H1 (cell line): ENCODE data around the gene FHIP2A. TPM values are rescaled to one million over a fixed set of nuclear protein-coding genes. Genes with fewer than 3 reads are reported as not detected.

Source experiments
- CTCF ChIA-PET: fragments of 300-600 bp; sonication (Branson Sonifier 250); formaldehyde crosslinking; loops from one replicate; lab custom pipeline; 2021; ENCODE audit not compliant: partially characterized antibody; lab: Charles Lee
- POLR2A ChIA-PET: fragments of 300-600 bp; sonication (Branson Sonifier 250); formaldehyde crosslinking; loops from one replicate; lab custom pipeline; 2021; ENCODE audit warnings: inconsistent platforms; ENCODE audit not compliant: partially characterized antibody; lab: Charles Lee
- DNase-seq, 2 experiments: peaks; one replicate each; pipeline versions ENCODE4 v3.0.0 to v3.0.0-alpha.2; 2010 to 2022; ENCODE audit warnings: low spot score in 2 of 2, low read depth in 1 of 2, mixed read lengths in 1 of 2
- FAIRE-seq: peaks from 2 replicates; lab custom pipeline; 2011; peaks lifted over from hg19 to GRCh38; lab: Jason Lieb, UNC
- H2AFZ ChIP-seq: 2 replicates; pipeline ENCODE4 v1.8.1; 2012; ENCODE audit warnings: low read length, inconsistent platforms
- H2AK5ac ChIP-seq: 2 replicates; pipeline ENCODE4 v1.6.1; 2013; ENCODE audit warnings: low read depth, low read length
- H2BK120ac ChIP-seq: replicated peaks from 2 replicates; pipeline ENCODE3; 2013; ENCODE audit warnings: low read depth, low read length, inconsistent platforms
- H2BK12ac ChIP-seq: 2 replicates; pipeline ENCODE4 v1.6.1; 2013; ENCODE audit warnings: low read depth, low read length
- H2BK15ac ChIP-seq: 2 replicates; pipeline ENCODE4 v1.6.1; 2013; ENCODE audit warnings: low read length
- H2BK20ac ChIP-seq: 2 replicates; pipeline ENCODE4 v1.6.1; 2013; ENCODE audit warnings: low read length
- H2BK5ac ChIP-seq: 2 replicates; pipeline ENCODE4 v1.6.1; 2013; ENCODE audit warnings: low read depth, low read length
- H3K14ac ChIP-seq: 2 replicates; pipeline ENCODE4 v1.6.1; 2013; ENCODE audit warnings: inconsistent platforms; ENCODE audit not compliant: insufficient read length
- H3K18ac ChIP-seq: 2 replicates; pipeline ENCODE4 v1.6.1; 2013; ENCODE audit warnings: low read length; ENCODE audit errors: extremely low read depth
- H3K23ac ChIP-seq: 2 replicates; pipeline ENCODE4 v1.6.1; 2013; ENCODE audit warnings: inconsistent platforms; ENCODE audit not compliant: insufficient read length
- H3K23me2 ChIP-seq: 2 replicates; pipeline ENCODE4 v1.6.1; 2013; ENCODE audit warnings: low read depth, low read length
- H3K27ac ChIP-seq: 2 replicates; pipeline ENCODE4 v1.6.1; 2011; ENCODE audit warnings: low read depth, low read length, inconsistent platforms
- H3K27me3 ChIP-seq, 4 experiments: replicated peaks in 1 of 4; 1 replicate in 1 of 4; 2 replicates in 3 of 4; pipeline versions ENCODE4 v1.6.1 to v1.8.1; 2011 to 2013; ENCODE audit warnings: low read length in 3 of 4, mild to moderate bottlenecking in 3 of 4, inconsistent platforms in 2 of 4, mixed read lengths in 2 of 4, moderate library complexity in 1 of 4; ENCODE audit not compliant: control insufficient read depth in 3 of 4, insufficient read depth in 3 of 4; ENCODE audit errors: extremely low read depth in 1 of 4
- H3K36me3 ChIP-seq, 4 experiments: 2 replicates each; pipeline versions ENCODE4 v1.6.1 to v1.8.1; 2011 to 2013; ENCODE audit warnings: mild to moderate bottlenecking in 4 of 4, low read length in 3 of 4, moderate library complexity in 2 of 4, control low read depth in 1 of 4, inconsistent platforms in 1 of 4; ENCODE audit not compliant: insufficient read depth in 4 of 4, control insufficient read depth in 2 of 4
- H3K4ac ChIP-seq: replicated peaks from 2 replicates; pipeline ENCODE3; 2013; ENCODE audit warnings: low read length, low read depth, mixed read lengths, inconsistent platforms; ENCODE audit not compliant: insufficient read length
- H3K4me1 ChIP-seq, 4 experiments: replicated peaks in 1 of 4; 1 replicate in 1 of 4; 2 replicates in 3 of 4; pipeline versions ENCODE4 v1.6.1 to v1.8.1; 2011 to 2013; ENCODE audit warnings: low read length in 3 of 4, inconsistent platforms in 2 of 4, mixed read lengths in 1 of 4; ENCODE audit not compliant: insufficient read depth in 4 of 4, control insufficient read depth in 3 of 4
- H3K4me2 ChIP-seq, 2 experiments: 2 replicates each; pipeline versions ENCODE4 v1.6.1 to v1.8.1; 2011 to 2013; ENCODE audit warnings: low read depth in 2 of 2, low read length in 2 of 2, control low read depth in 1 of 2, inconsistent platforms in 1 of 2, mild to moderate bottlenecking in 1 of 2; ENCODE audit not compliant: insufficient read depth in 1 of 2
- H3K4me3 ChIP-seq, 4 experiments: fragments of 200-600, 300-600 bp in 1 of 4; sonication (generic), shearing (Covaris generic), sonication (Bioruptor Twin) in 1 of 4; 2 replicates each; pipeline versions ENCODE4 v1.5.1 to v1.8.1; 2011 to 2016; ENCODE audit warnings: low read length in 4 of 4, low read depth in 3 of 4, control low read depth in 2 of 4, inconsistent platforms in 2 of 4, mild to moderate bottlenecking in 2 of 4, mixed read lengths in 1 of 4, moderate library complexity in 1 of 4; ENCODE audit not compliant: insufficient read depth in 2 of 4; ENCODE audit errors: extremely low read depth in 1 of 4
- H3K56ac ChIP-seq: replicated peaks from 2 replicates; pipeline ENCODE3; 2013; ENCODE audit warnings: low read depth, mild to moderate bottlenecking, mixed read lengths, low read length, inconsistent platforms; ENCODE audit not compliant: insufficient read length
- H3K79me1 ChIP-seq: 2 replicates; pipeline ENCODE4 v1.6.1; 2013; ENCODE audit warnings: low read depth, low read length, control low read depth
- H3K79me2 ChIP-seq, 2 experiments: 2 replicates each; pipeline versions ENCODE4 v1.6.1 to v1.8.1; 2012 to 2013; ENCODE audit warnings: low read length in 2 of 2, mild to moderate bottlenecking in 2 of 2, inconsistent platforms in 1 of 2; ENCODE audit not compliant: insufficient read depth in 2 of 2, control insufficient read depth in 1 of 2
- H3K9ac ChIP-seq, 4 experiments: replicated peaks in 1 of 4; 1 replicate in 1 of 4; 2 replicates in 3 of 4; pipeline versions ENCODE4 v1.6.1 to v1.8.1; 2011 to 2013; ENCODE audit warnings: low read depth in 3 of 4, low read length in 3 of 4, control low read depth in 2 of 4, mild to moderate bottlenecking in 2 of 4, moderate library complexity in 2 of 4, inconsistent platforms in 1 of 4; ENCODE audit errors: extremely low read depth in 1 of 4
- H3K9me3 ChIP-seq, 2 experiments: 2 replicates each; pipeline versions ENCODE4 v1.6.1 to v1.8.1; 2012 to 2013; ENCODE audit warnings: mild to moderate bottlenecking in 2 of 2, moderate library complexity in 2 of 2, control low read depth in 1 of 2, inconsistent platforms in 1 of 2, low read depth in 1 of 2, low read length in 1 of 2, mixed read lengths in 1 of 2; ENCODE audit not compliant: insufficient read depth in 2 of 2
- H4K20me1 ChIP-seq, 2 experiments: replicated peaks in 1 of 2; 2 replicates each; pipeline versions ENCODE3 to v1.8.1; 2011 to 2013; ENCODE audit warnings: inconsistent platforms in 2 of 2, low read length in 2 of 2, mild to moderate bottlenecking in 1 of 2; ENCODE audit not compliant: insufficient read depth in 2 of 2, control insufficient read depth in 1 of 2
- H4K5ac ChIP-seq: 2 replicates; pipeline ENCODE4 v1.6.1; 2013; ENCODE audit warnings: low read length, low read depth, mixed read lengths, inconsistent platforms; ENCODE audit not compliant: insufficient read length
- H4K8ac ChIP-seq: 2 replicates; pipeline ENCODE4 v1.8.0; 2013; ENCODE audit warnings: mild to moderate bottlenecking, moderate library complexity, low read length, inconsistent platforms; ENCODE audit not compliant: insufficient read depth; ENCODE audit errors: extremely low read depth
- H4K91ac ChIP-seq: replicated peaks from 2 replicates; pipeline ENCODE3; 2013; ENCODE audit warnings: low read length, mixed read lengths, inconsistent platforms; ENCODE audit not compliant: insufficient read length
- ATF2 ChIP-seq: IDR thresholded peaks from 2 replicates; pipeline ENCODE4 v1.6.1; 2012; ENCODE audit warnings: low read length, inconsistent platforms
- CBX5 ChIP-seq: fragments of 300-800, 300-1000 bp; sonication (generic); IDR thresholded peaks from 2 replicates; pipeline ENCODE4 v1.7.1; 2016; ENCODE audit warnings: antibody characterized with exemption, low read length, low read depth
- CBX8 ChIP-seq: fragments of 300-800, 300-1000 bp; sonication (generic); IDR thresholded peaks from 2 replicates; pipeline ENCODE4 v1.7.1; 2016; ENCODE audit warnings: low read depth, low read length, borderline replicate concordance
- CHD2 ChIP-seq: IDR thresholded peaks from 2 replicates; pipeline ENCODE4 v1.6.1; 2012; ENCODE audit warnings: low read length, improper control_type of control experiment
- EZH2 ChIP-seq: fragments of 200-600 bp; sonication (generic); IDR thresholded peaks from 2 replicates; pipeline ENCODE4 v1.7.1; 2012; ENCODE audit warnings: low read depth, mild to moderate bottlenecking, moderate library complexity, low read length, inconsistent platforms; ENCODE audit not compliant: severe bottlenecking
- NANOG ChIP-seq: IDR thresholded peaks from 2 replicates; pipeline ENCODE4 v1.6.1; 2011; ENCODE audit warnings: low read length, low read depth, mild to moderate bottlenecking, inconsistent platforms; ENCODE audit not compliant: insufficient read depth, poor library complexity, severe bottlenecking
- SIRT6 ChIP-seq: IDR thresholded peaks from one replicate; pipeline ENCODE4 v1.7.1; 2012; ENCODE audit warnings: low read length, inconsistent platforms
- TEAD4 ChIP-seq: IDR thresholded peaks from 2 replicates; pipeline ENCODE4 v1.6.1; 2012; ENCODE audit warnings: low read depth, low read length, inconsistent platforms, mixed read lengths
- WGBS, 2 experiments: shearing (Covaris generic) in 1 of 2; methylation state at CpG; one replicate each; pipeline versions ENCODE4 v1.1.6 to v1.1.7; 2013 to 2015; ENCODE audit warnings: low lambda C conversion rate in 2 of 2, mixed read lengths in 2 of 2, inconsistent platforms in 1 of 2, low coverage in 1 of 2, missing lambda C conversion rate in 1 of 2; ENCODE audit not compliant: insufficient replicate concordance in 2 of 2, insufficient coverage in 1 of 2, insufficient read length in 1 of 2; ENCODE audit errors: extremely low coverage in 1 of 2, missing lambda C conversion rate in 1 of 2; 5-methylcytosine and 5-hydroxymethylcytosine counted together
- polyA plus RNA-seq, 7 experiments: library from polyadenylated mRNA; depleted of rRNA in 3 of 7; stranded (reverse) in 5 of 7; unstranded in 2 of 7; fragments of >200 nt in 5 of 7; fragments of 200-250 nt in 2 of 7; gene quantifications; 1 replicate in 5 of 7; 2 replicates in 1 of 7; 4 replicates in 1 of 7; pipeline versions ENCODE4 v1.2.1 to v1.2.3, GENCODE V29; 2011 to 2013; ENCODE audit warnings: missing spikeins in 2 of 7, mixed read lengths in 2 of 7
- total RNA-seq: library from RNA; stranded (reverse); fragmentation: NEBNext Ultra II Directional; extraction: Animal tissue kit (Norgen Biotek cat#: 25700); gene quantifications from 2 replicates; pipeline ENCODE4 v1.2.1, GENCODE V29; 2021
- TF ChIP-seq, protein P1 (sequence below): IDR thresholded peaks from 2 replicates; pipeline ENCODE4 v1.6.1; 2011; ENCODE audit warnings: low read length, improper control_type of control experiment

The FHIP2A gene
- total and polyA plus RNA-seq, 2 of the 8 experiments (the other 6 are each of a cell fraction or from before 2014, with no cell fraction given): 4.5 to 15.0 TPM

DNA sequence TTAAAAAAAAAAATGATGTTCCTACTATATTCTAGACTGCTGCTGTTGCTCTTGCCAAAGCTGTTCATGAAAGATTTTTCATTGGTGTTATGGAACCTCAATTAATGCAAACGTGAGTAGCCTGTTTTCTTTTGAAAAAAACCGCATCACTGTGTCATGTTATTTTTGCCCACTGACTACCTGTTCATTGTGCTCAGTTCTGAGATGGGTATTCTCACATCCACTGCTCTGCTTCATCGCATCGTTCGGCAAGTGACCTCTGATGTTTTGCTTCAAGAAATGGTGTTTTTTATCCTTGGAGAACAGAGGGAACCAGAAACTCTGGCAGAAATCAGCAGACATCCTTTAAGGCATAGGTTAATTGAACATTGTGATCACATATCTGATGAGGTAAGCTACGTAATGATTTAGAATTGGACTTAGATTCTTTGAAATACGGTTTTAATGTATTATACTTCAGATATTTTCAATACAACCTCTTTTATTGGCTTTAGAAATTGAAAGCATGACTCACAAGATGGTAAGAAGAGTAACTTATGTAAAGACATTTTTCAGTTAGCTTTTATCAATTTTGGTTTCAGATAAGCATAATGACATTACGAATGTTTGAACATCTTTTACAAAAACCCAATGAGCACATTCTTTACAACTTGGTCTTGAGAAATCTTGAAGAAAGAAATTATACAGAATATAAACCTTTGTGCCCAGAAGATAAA, 24.6 kb downstream of the FHIP2A start:
- Histone ChIP-seq H3K4me3 (no peak overlapping the region), H2BK15ac (no peak overlapping the region), H2BK120ac (no peak overlapping the region), H3K27ac (no peak overlapping the region), H3K79me2 (no peaks in the 10 kb centered on the region), H3K79me1 (no peaks in the 10 kb centered on the region), H3K36me3 (peaks cover 3 to 64% (median 27%) of the 10 kb centered on the region in 4 experiments; a peak in 7 of 8 replicates), H3K9me3 (peaks cover 0 to 2% of the 10 kb centered on the region in 2 experiments; a peak in 1 of 4 replicates), H3K4me1 (no peaks in the 10 kb centered on the region), H3K27me3 (no peaks in the 10 kb centered on the region), H4K8ac (no peak overlapping the region), H3K56ac (no peak overlapping the region), H2BK20ac (no peak overlapping the region), H2AFZ (no peak overlapping the region), H2BK5ac (no peak overlapping the region), H3K4ac (no peak overlapping the region), H2AK5ac (no peak overlapping the region), H4K5ac (no peak overlapping the region), H3K18ac (no peak overlapping the region), H3K9ac (no peak overlapping the region), H4K20me1 (no peaks in the 10 kb centered on the region), H2BK12ac (no peak overlapping the region), H4K91ac (no peak overlapping the region), H3K23me2 (no peaks in the 10 kb centered on the region), H3K4me2 (no peak overlapping the region), H3K23ac (no peak overlapping the region), H3K14ac (no peak overlapping the region)
- TF ChIP-seq CBX8 (no peak), CHD2 (no peak), CBX5 (no peak), EZH2 (no peak), TEAD4 (no peak), NANOG (no peak), ATF2 (no peak), SIRT6 (no peak)
- TF ChIP-seq, protein P1, sequence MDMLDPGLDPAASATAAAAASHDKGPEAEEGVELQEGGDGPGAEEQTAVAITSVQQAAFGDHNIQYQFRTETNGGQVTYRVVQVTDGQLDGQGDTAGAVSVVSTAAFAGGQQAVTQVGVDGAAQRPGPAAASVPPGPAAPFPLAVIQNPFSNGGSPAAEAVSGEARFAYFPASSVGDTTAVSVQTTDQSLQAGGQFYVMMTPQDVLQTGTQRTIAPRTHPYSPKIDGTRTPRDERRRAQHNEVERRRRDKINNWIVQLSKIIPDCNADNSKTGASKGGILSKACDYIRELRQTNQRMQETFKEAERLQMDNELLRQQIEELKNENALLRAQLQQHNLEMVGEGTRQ: no peak
- DNase-seq (no peak), FAIRE-seq (no peak)
- CTCF ChIA-PET: interaction anchor here (0.6 kb wide), 1 partner anchor 14 kb away, joined by 3 read pairs; no protein-coding TSS in a partner anchor
- POLR2A ChIA-PET: no interaction called here
- 93% methylated on average over 8 of the region's 8 CpGs; no CpG with 5 or more reads in 1 of the 2 experiments for WGBS, 2 experiments
